ENCODE results near the gene STXBP1.
A peak's percentile ranks its signal among the peaks of the same experiment; 100 is the strongest.

The STXBP1 gene

GRCh38 chr9:127712371-127712770, 100.3 kb downstream of the STXBP1 start:
- H3K9me3 ChIP-seq (ENCODE audit: control insufficient read depth in 2 of 2, low read length in 2 of 2): no peaks in the 10 kb centered on the region
- no peaks in the 10 kb centered on the region for H3K27me3 ChIP-seq (ENCODE audit: control insufficient read depth in 2 of 2, insufficient read depth in 2 of 2, low read length in 2 of 2)
- H3K9ac ChIP-seq (ENCODE audit: low read depth in 1 of 2, low read length in 2 of 2): no peak overlapping the region
- peaks cover 6 to 12% of the 10 kb centered on the region in 2 donors for H3K4me1 ChIP-seq (ENCODE audit: control insufficient read depth in 2 of 2, insufficient read depth in 2 of 2, low read length in 2 of 2)
- H3K27ac ChIP-seq (ENCODE audit: low read depth in 2 of 2, low read length in 2 of 2): no peak overlapping the region
- no peaks in the 10 kb centered on the region for H3K36me3 ChIP-seq (ENCODE audit: control insufficient read depth in 2 of 2, insufficient read depth in 2 of 2, low read length in 2 of 2)
- H3K4me3 ChIP-seq (ENCODE audit: low read length in 2 of 2): no peak overlapping the region

GRCh38 chr9:127712867-127713266, 100.8 kb downstream of the STXBP1 start:
- no peaks in the 10 kb centered on the region for H3K27me3 ChIP-seq (ENCODE audit: control insufficient read depth in 2 of 2, insufficient read depth in 2 of 2, low read length in 2 of 2)
- peaks cover 6 to 10% of the 10 kb centered on the region in 2 donors for H3K4me1 ChIP-seq (ENCODE audit: control insufficient read depth in 2 of 2, insufficient read depth in 2 of 2, low read length in 2 of 2)
- H3K4me3 ChIP-seq (ENCODE audit: low read length in 2 of 2): no peak overlapping the region
- no peak overlapping the region for H3K9ac ChIP-seq (ENCODE audit: low read depth in 1 of 2, low read length in 2 of 2)
- no peaks in the 10 kb centered on the region for H3K9me3 ChIP-seq (ENCODE audit: control insufficient read depth in 2 of 2, low read length in 2 of 2)
- H3K27ac ChIP-seq (ENCODE audit: low read depth in 2 of 2, low read length in 2 of 2): no peak overlapping the region
- H3K36me3 ChIP-seq (ENCODE audit: control insufficient read depth in 2 of 2, insufficient read depth in 2 of 2, low read length in 2 of 2): no peaks in the 10 kb centered on the region

GRCh38 chr9:127714020-127714750, 102.1 kb downstream of the STXBP1 start:
- no peak overlapping the region for H3K9ac ChIP-seq (ENCODE audit: low read depth in 1 of 2, low read length in 2 of 2)

GRCh38 chr9:127714951-127715469, 102.9 kb downstream of the STXBP1 start:
- H3K27me3 ChIP-seq (ENCODE audit: control insufficient read depth in 2 of 2, insufficient read depth in 2 of 2, low read length in 2 of 2): no peaks in the 10 kb centered on the region
- H3K4me3 ChIP-seq (ENCODE audit: low read length in 2 of 2): peak overlapping the region; percentile 73 to 91
- peak overlapping the region; percentile 44 to 87 for H3K27ac ChIP-seq (ENCODE audit: low read depth in 2 of 2, low read length in 2 of 2)
- H3K4me1 ChIP-seq (ENCODE audit: control insufficient read depth in 2 of 2, insufficient read depth in 2 of 2, low read length in 2 of 2): peaks cover 6 to 10% of the 10 kb centered on the region in 2 donors
- H3K9ac ChIP-seq (ENCODE audit: low read depth in 1 of 2, low read length in 2 of 2): peak overlapping the region; percentile 72 to 80
- H3K36me3 ChIP-seq (ENCODE audit: control insufficient read depth in 2 of 2, insufficient read depth in 2 of 2, low read length in 2 of 2): no peaks in the 10 kb centered on the region
- no peaks in the 10 kb centered on the region for H3K9me3 ChIP-seq (ENCODE audit: control insufficient read depth in 2 of 2, low read length in 2 of 2)

More at GRCh38 chr9:127714020-127714750, 102.1 kb downstream of the STXBP1 start:
- Histone ChIP-seq H3K9me3 (ENCODE audit: control insufficient read depth in 2 of 2, low read length in 2 of 2) (no peaks in the 10 kb centered on the region), H3K4me1 (ENCODE audit: control insufficient read depth in 2 of 2, insufficient read depth in 2 of 2, low read length in 2 of 2) (peaks cover 6 to 10% of the 10 kb centered on the region in 2 donors), H3K27ac (ENCODE audit: low read depth in 2 of 2, low read length in 2 of 2) (no peak overlapping the region), H3K36me3 (ENCODE audit: control insufficient read depth in 2 of 2, insufficient read depth in 2 of 2, low read length in 2 of 2) (no peaks in the 10 kb centered on the region), H3K27me3 (ENCODE audit: control insufficient read depth in 2 of 2, insufficient read depth in 2 of 2, low read length in 2 of 2) (no peaks in the 10 kb centered on the region), H3K4me3 (ENCODE audit: low read length in 2 of 2) (peak overlapping the region in 1 of 2 donors; percentile 13)

GRCh38 chr9:127715470-127716337, 103.6 kb downstream of the STXBP1 start, which contains the start of the genes PTRH1 and TTC16:
Gene PTRH1 (minus strand): TSS chr9:127715663. CDS start chr9:127715639, 24 bp downstream.
Gene TTC16 (plus strand): TSS chr9:127716079. CDS start chr9:127716146, 67 bp downstream.
- peak within 1 kb of the TSS; percentile 73 to 91 for H3K4me3 ChIP-seq (ENCODE audit: low read length in 2 of 2)
- peak within 1 kb of the TSS; percentile 72 to 80 for H3K9ac ChIP-seq (ENCODE audit: low read depth in 1 of 2, low read length in 2 of 2)
- H3K36me3 ChIP-seq (ENCODE audit: control insufficient read depth in 2 of 2, insufficient read depth in 2 of 2, low read length in 2 of 2): no peaks in the 10 kb centered on the region
- peak within 1 kb of the TSS; percentile 69 to 87 for H3K27ac ChIP-seq (ENCODE audit: low read depth in 2 of 2, low read length in 2 of 2)
- H3K9me3 ChIP-seq (ENCODE audit: control insufficient read depth in 2 of 2, low read length in 2 of 2): no peaks in the 10 kb centered on the region
- H3K27me3 ChIP-seq (ENCODE audit: control insufficient read depth in 2 of 2, insufficient read depth in 2 of 2, low read length in 2 of 2): no peaks in the 10 kb centered on the region
- H3K4me1 ChIP-seq (ENCODE audit: control insufficient read depth in 2 of 2, insufficient read depth in 2 of 2, low read length in 2 of 2): peaks cover 6 to 10% of the 10 kb centered on the region in 2 donors

- Histone ChIP-seq H3K27me3 (ENCODE audit: control insufficient read depth in 2 of 2, insufficient read depth in 2 of 2, low read length in 2 of 2) (no peaks in the 10 kb centered on the region), H3K4me1 (ENCODE audit: control insufficient read depth in 2 of 2, insufficient read depth in 2 of 2, low read length in 2 of 2) (peaks cover 6 to 10% of the 10 kb centered on the region in 2 donors), H3K27ac (ENCODE audit: low read depth in 2 of 2, low read length in 2 of 2) (peak overlapping the region in 1 of 2 donors; percentile 87), H3K36me3 (ENCODE audit: control insufficient read depth in 2 of 2, insufficient read depth in 2 of 2, low read length in 2 of 2) (no peaks in the 10 kb centered on the region), H3K9ac (ENCODE audit: low read depth in 1 of 2, low read length in 2 of 2) (peak overlapping the region in 1 of 2 donors; percentile 24), H3K4me3 (ENCODE audit: low read length in 2 of 2) (peak overlapping the region; percentile 73 to 91), H3K9me3 (ENCODE audit: control insufficient read depth in 2 of 2, low read length in 2 of 2) (no peaks in the 10 kb centered on the region)
Observed at GRCh38 chr9:127716412-127716811, 104.3 kb downstream of the STXBP1 start.

- Histone ChIP-seq H3K27me3 (ENCODE audit: control insufficient read depth in 2 of 2, insufficient read depth in 2 of 2, low read length in 2 of 2) (no peaks in the 10 kb centered on the region), H3K9me3 (ENCODE audit: control insufficient read depth in 2 of 2, low read length in 2 of 2) (no peaks in the 10 kb centered on the region), H3K36me3 (ENCODE audit: control insufficient read depth in 2 of 2, insufficient read depth in 2 of 2, low read length in 2 of 2) (no peaks in the 10 kb centered on the region), H3K9ac (ENCODE audit: low read depth in 1 of 2, low read length in 2 of 2) (no peak overlapping the region), H3K27ac (ENCODE audit: low read depth in 2 of 2, low read length in 2 of 2) (no peak overlapping the region), H3K4me1 (ENCODE audit: control insufficient read depth in 2 of 2, insufficient read depth in 2 of 2, low read length in 2 of 2) (peaks cover 6 to 16% of the 10 kb centered on the region in 2 donors), H3K4me3 (ENCODE audit: low read length in 2 of 2) (no peak overlapping the region)
Observed at GRCh38 chr9:127717766-127718165, 105.7 kb downstream of the STXBP1 start.

- peaks cover 9 to 21% of the 10 kb centered on the region in 2 donors for H3K4me1 ChIP-seq (ENCODE audit: control insufficient read depth in 2 of 2, insufficient read depth in 2 of 2, low read length in 2 of 2)
- no peak overlapping the region for H3K27ac ChIP-seq (ENCODE audit: low read depth in 2 of 2, low read length in 2 of 2)
- no peaks in the 10 kb centered on the region for H3K36me3 ChIP-seq (ENCODE audit: control insufficient read depth in 2 of 2, insufficient read depth in 2 of 2, low read length in 2 of 2)
- no peaks in the 10 kb centered on the region for H3K27me3 ChIP-seq (ENCODE audit: control insufficient read depth in 2 of 2, insufficient read depth in 2 of 2, low read length in 2 of 2)
- H3K9ac ChIP-seq (ENCODE audit: low read depth in 1 of 2, low read length in 2 of 2): no peak overlapping the region
- H3K4me3 ChIP-seq (ENCODE audit: low read length in 2 of 2): no peak overlapping the region
- H3K9me3 ChIP-seq (ENCODE audit: control insufficient read depth in 2 of 2, low read length in 2 of 2): no peaks in the 10 kb centered on the region
Observed at GRCh38 chr9:127720031-127720864, 108.2 kb downstream of the STXBP1 start.

GRCh38 chr9:127720865-127721227, 108.8 kb downstream of the STXBP1 start:
- Histone ChIP-seq H3K4me3 (ENCODE audit: low read length in 2 of 2) (no peak overlapping the region), H3K27ac (ENCODE audit: low read depth in 2 of 2, low read length in 2 of 2) (no peak overlapping the region), H3K9ac (ENCODE audit: low read depth in 1 of 2, low read length in 2 of 2) (no peak overlapping the region), H3K9me3 (ENCODE audit: control insufficient read depth in 2 of 2, low read length in 2 of 2) (no peaks in the 10 kb centered on the region), H3K27me3 (ENCODE audit: control insufficient read depth in 2 of 2, insufficient read depth in 2 of 2, low read length in 2 of 2) (no peaks in the 10 kb centered on the region), H3K4me1 (ENCODE audit: control insufficient read depth in 2 of 2, insufficient read depth in 2 of 2, low read length in 2 of 2) (peaks cover 9 to 21% of the 10 kb centered on the region in 2 donors), H3K36me3 (ENCODE audit: control insufficient read depth in 2 of 2, insufficient read depth in 2 of 2, low read length in 2 of 2) (no peaks in the 10 kb centered on the region)

All from mucosa of rectum (tissue), 2 donors.